Panc1 (cell line): ENCODE results near the gene SPATA17. TPM values are rescaled to one million over a fixed set of nuclear protein-coding genes. Genes with fewer than 3 reads are reported as not detected.

Experiments
- ATAC-seq: fragments of 200-7000 bp; cut with Tn5 transposase; 2 replicates; pipeline ENCODE4 v1.9.1; 2020; ENCODE audit warnings: mild to moderate bottlenecking, moderate library complexity
- BruUV-seq: library from RNA; stranded (reverse); fragments of 400-500 nt; replicated peaks from 2 replicates; lab custom pipeline; 2021; lab: Mats Ljungman, UMichigan
- CTCF ChIA-PET: fragments of 300-600 bp; sonication (Branson Sonifier 250); formaldehyde crosslinking; loops from one replicate; lab custom pipeline; 2022; ENCODE audit warnings: antibody characterized with exemption; lab: Charles Lee
- POLR2A ChIA-PET: fragments of 300-600 bp; sonication (Branson Sonifier 250); formaldehyde crosslinking; loops from one replicate; lab custom pipeline; 2022; ENCODE audit warnings: antibody characterized with exemption; lab: Charles Lee
- DNase-seq: peaks from one replicate; pipeline ENCODE4 v3.0.0-alpha.2; 2010; ENCODE audit warnings: low read depth, low spot score
- H3K27ac ChIP-seq: 2 replicates; pipeline ENCODE4 v1.5.1; 2011; ENCODE audit warnings: mild to moderate bottlenecking, low read length, inconsistent platforms
- H3K27me3 ChIP-seq: fragments of 200-500 bp; sonication (Bioruptor generic); 2 replicates; pipeline ENCODE4 v1.6.0; 2014; ENCODE audit warnings: low read length, inconsistent platforms; ENCODE audit not compliant: control insufficient read depth, insufficient read depth
- H3K36me3 ChIP-seq: fragments of 200-500 bp; sonication (Bioruptor generic); 2 replicates; pipeline ENCODE4 v1.5.1; 2014; ENCODE audit warnings: inconsistent platforms, mild to moderate bottlenecking, low read length, moderate library complexity; ENCODE audit not compliant: control insufficient read depth, insufficient read depth
- H3K4me1 ChIP-seq: 2 replicates; pipeline ENCODE4 v1.5.1; 2011; ENCODE audit warnings: inconsistent platforms, mild to moderate bottlenecking, low read length, moderate library complexity; ENCODE audit not compliant: control insufficient read depth, insufficient read depth
- H3K4me3 ChIP-seq, 2 experiments: 2 replicates each; pipeline ENCODE4 v1.5.1; 2011 to 2012; ENCODE audit warnings: low read depth in 2 of 2, low read length in 2 of 2, mild to moderate bottlenecking in 2 of 2, inconsistent platforms in 1 of 2, moderate library complexity in 1 of 2
- H3K9me3 ChIP-seq: fragments of 200-500 bp; sonication (Bioruptor generic); 2 replicates; pipeline ENCODE4 v1.5.1; 2014; ENCODE audit warnings: low read depth, mild to moderate bottlenecking, inconsistent platforms, low read length, moderate library complexity; ENCODE audit not compliant: control insufficient read depth, insufficient read depth
- CTCF ChIP-seq: fragments of 450-650 bp; IDR thresholded peaks from 2 replicates; pipeline ENCODE4 v1.5.1; 2017; ENCODE audit warnings: mild to moderate bottlenecking
- POLR2AphosphoS5 ChIP-seq: IDR thresholded peaks from 2 replicates; pipeline ENCODE4 v1.6.1; 2012; ENCODE audit warnings: mild to moderate bottlenecking, low read depth, low read length, moderate library complexity
- SIN3A ChIP-seq: IDR thresholded peaks from 2 replicates; pipeline ENCODE4 v1.6.1; 2012; ENCODE audit warnings: low read depth, mild to moderate bottlenecking, low read length, moderate library complexity, borderline replicate concordance; ENCODE audit not compliant: insufficient read depth
- TCF7L2 ChIP-seq: IDR thresholded peaks from 2 replicates; pipeline ENCODE4 v1.6.1; 2011; ENCODE audit warnings: mild to moderate bottlenecking, low read depth, low read length, inconsistent platforms
- in situ Hi-C: cut with HindIII; loops from 2 replicates; pipeline ENCODE4 v1.10.0; 2016; ENCODE audit warnings: low sequenced_read_pairs, low pct_unique_long_range_greater_than_20kb
- intact Hi-C: fragments of 100-400 bp; cut with micrococcal nuclease; formaldehyde crosslinking; loops from one replicate; pipeline ENCODE4 v1.10.0; 2022; ENCODE audit not compliant: unreplicated experiment
- total RNA-seq: library from RNA; stranded (reverse); gene quantifications from one replicate; pipeline ENCODE4 v1.2.1, GENCODE V29; 2021; ENCODE audit not compliant: unreplicated experiment
- TF ChIP-seq, protein P1 (sequence below), 2 experiments: IDR thresholded peaks; 2 replicates each; pipeline ENCODE4 v1.6.1; 2011 to 2012; ENCODE audit warnings: low read depth in 2 of 2, control low read depth in 1 of 2, low read length in 1 of 2, mild to moderate bottlenecking in 1 of 2, moderate library complexity in 1 of 2; ENCODE audit not compliant: insufficient read depth in 1 of 2

SPATA17 gene
- total RNA-seq, 1 experiment from 2014 or later: 0.51 TPM

DNA sequence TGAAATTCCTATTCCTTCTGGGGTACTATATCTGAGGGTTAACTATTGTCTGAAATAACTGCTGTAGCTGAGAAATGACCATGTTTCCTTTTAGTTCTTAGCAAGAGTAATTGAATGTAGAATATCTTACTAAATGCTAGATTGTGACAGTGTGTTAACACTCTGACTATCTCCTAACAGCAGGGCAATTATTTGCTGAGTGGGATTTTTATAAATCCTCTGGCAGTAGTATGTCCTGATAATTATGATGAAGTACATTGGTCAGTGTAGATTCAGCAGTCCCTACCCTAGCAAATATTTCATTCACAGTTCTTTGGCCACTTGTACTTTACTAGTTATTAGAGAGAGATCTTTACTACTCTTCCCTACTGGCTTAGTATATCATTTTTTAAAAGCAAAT, 138.6 kb downstream of the SPATA17 start:
- in situ Hi-C loops: no loop called here
- CTCF ChIA-PET: no interaction called here
- no peaks in the 10 kb centered on the region for H3K4me1 ChIP-seq

DNA sequence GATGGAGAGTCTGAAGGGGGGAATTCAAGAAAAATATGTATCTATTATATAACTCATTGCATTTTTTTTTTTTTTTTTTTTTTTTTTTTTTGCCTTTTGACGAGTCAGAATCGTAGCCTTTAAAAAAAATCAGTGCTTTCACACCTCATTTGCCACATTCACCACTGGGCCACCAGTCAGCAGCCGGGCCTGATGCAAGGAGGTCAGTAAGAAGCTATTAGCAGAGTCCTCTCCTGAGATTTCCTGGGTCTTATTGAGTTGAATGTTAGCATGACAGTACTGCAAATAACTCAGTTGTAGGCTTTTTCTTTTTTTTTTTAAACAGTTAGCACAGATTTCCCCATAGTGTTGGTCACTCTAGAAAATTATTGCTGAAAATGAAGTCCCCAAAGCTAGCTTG, 139.8 kb downstream of the SPATA17 start:
- H3K27me3 ChIP-seq: no peaks in the 10 kb centered on the region
- ATAC-seq (no peak), DNase-seq (no peak)
- no TSS peak for BruUV-seq
- H3K36me3 ChIP-seq: no peaks in the 10 kb centered on the region
- intact Hi-C loops: no loop called here
- no peak overlapping the region for H3K27ac ChIP-seq
- H3K4me1 ChIP-seq: no peaks in the 10 kb centered on the region
- no peak overlapping the region for H3K4me3 ChIP-seq
- in situ Hi-C loops: no loop called here
- CTCF ChIA-PET: no interaction called here
- no peaks in the 10 kb centered on the region for H3K9me3 ChIP-seq
- TF ChIP-seq, protein P1, sequence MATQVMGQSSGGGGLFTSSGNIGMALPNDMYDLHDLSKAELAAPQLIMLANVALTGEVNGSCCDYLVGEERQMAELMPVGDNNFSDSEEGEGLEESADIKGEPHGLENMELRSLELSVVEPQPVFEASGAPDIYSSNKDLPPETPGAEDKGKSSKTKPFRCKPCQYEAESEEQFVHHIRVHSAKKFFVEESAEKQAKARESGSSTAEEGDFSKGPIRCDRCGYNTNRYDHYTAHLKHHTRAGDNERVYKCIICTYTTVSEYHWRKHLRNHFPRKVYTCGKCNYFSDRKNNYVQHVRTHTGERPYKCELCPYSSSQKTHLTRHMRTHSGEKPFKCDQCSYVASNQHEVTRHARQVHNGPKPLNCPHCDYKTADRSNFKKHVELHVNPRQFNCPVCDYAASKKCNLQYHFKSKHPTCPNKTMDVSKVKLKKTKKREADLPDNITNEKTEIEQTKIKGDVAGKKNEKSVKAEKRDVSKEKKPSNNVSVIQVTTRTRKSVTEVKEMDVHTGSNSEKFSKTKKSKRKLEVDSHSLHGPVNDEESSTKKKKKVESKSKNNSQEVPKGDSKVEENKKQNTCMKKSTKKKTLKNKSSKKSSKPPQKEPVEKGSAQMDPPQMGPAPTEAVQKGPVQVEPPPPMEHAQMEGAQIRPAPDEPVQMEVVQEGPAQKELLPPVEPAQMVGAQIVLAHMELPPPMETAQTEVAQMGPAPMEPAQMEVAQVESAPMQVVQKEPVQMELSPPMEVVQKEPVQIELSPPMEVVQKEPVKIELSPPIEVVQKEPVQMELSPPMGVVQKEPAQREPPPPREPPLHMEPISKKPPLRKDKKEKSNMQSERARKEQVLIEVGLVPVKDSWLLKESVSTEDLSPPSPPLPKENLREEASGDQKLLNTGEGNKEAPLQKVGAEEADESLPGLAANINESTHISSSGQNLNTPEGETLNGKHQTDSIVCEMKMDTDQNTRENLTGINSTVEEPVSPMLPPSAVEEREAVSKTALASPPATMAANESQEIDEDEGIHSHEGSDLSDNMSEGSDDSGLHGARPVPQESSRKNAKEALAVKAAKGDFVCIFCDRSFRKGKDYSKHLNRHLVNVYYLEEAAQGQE (IDR thresholded peaks at IDR 0.05; ENCODE audit: insufficient read depth in 1 of 2, low read depth in 2 of 2, low read length in 1 of 2): no peak
- TF ChIP-seq POLR2AphosphoS5 (no peak), SIN3A (no peak), CTCF (no peak), TCF7L2 (no peak)
- POLR2A ChIA-PET: no interaction called here

More for the DNA sequence above, 138.6 kb downstream of the SPATA17 start:
- intact Hi-C loops: no loop called here
- Histone ChIP-seq H3K4me3 (no peak overlapping the region), H3K36me3 (no peaks in the 10 kb centered on the region), H3K27me3 (no peaks in the 10 kb centered on the region), H3K9me3 (no peaks in the 10 kb centered on the region), H3K27ac (no peak overlapping the region)
- TF ChIP-seq POLR2AphosphoS5: no peak
- TF ChIP-seq, protein P1 (IDR thresholded peaks at IDR 0.05; ENCODE audit: insufficient read depth in 1 of 2, low read depth in 2 of 2, low read length in 1 of 2): no peak
- no peak for TF ChIP-seq SIN3A
- no peak for TF ChIP-seq TCF7L2
- TF ChIP-seq CTCF: no peak
- POLR2A ChIA-PET: no interaction called here
- no TSS peak for BruUV-seq
- DNase-seq (no peak), ATAC-seq (no peak)
